Activated CD4-positive, alpha-beta T cell treated with anti-CD3 and anti-CD28 coated beads for 4 hours (primary cell): ENCODE measurements around the gene ELK4.
A peak's percentile ranks its signal among the peaks of the same experiment; 100 is the strongest.
"Not testable (repeated sequence)": the region's sequence is repeated elsewhere in the genome, so short reads cannot be mapped to it uniquely, and the experiment has no call there.

ENCODE experiments used
- DNase-seq, 2 donors: peaks; one replicate each; pipeline ENCODE4 v3.0.0-alpha.2; 2020

ELK4 gene

GRCh38 chr1:205664399-205665017 lies 32.7 kb upstream of the ELK4 start:
- no peak for DNase-seq

DNA sequence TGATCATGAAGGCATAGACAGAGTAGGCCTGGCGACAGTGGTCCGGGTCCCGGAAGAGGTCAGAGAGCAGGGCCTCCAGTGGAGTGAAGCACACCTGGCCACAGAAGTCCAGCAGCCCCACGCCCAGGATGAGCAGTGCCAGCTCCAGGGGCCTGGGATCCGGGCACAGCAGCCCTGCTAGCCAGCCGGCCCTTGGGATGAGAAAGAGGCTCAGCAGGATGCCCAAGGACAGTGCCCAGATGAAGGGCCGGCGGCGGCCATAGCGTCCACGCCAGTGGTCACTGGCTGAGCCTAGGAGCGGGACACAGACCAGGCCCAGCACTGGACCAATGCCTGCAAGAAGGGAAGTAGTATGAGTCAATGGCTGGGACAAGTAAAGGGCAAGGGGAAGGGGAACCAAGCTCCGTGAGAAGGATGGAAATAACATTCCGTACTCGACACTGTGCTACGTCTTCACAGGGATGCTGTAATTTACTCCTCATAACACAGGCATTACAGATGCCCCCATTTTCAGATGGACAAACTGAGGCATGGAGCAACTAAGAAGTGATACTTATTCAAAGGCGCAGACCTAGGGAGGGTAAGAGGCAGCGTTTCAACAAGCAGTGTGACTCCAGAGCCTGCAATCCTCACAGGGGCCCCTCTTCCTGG lies 31.6 kb upstream of the ELK4 start:
- no peak for DNase-seq

DNA sequence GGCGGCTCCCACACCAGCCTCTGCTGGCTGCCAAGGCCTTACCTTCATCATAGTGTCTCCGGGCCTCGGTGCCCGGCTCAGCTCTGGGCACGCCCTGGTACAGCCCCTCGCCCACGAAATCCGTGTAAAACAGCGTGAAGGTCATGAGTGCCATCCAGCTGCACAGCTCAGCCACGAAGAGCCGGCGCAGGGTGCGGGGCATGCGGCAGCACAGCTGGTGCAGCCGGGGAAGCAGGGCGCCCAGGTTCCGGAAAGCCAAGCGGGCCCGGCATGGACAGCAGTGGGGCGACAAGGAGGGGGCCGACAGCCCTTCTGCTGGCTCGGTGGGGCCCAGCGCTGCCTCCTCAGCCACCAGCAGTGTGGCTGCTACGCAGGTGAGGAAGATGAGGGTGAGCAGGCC lies 31.0 kb upstream of the ELK4 start:
- DNase-seq = no peak

GRCh38 chr1:205662135-205662738 lies 30.4 kb upstream of the ELK4 start:
- no peak for DNase-seq

GRCh38 chr1:205661429-205662134 lies 29.8 kb upstream of the ELK4 start:
- no peak for DNase-seq

- no peak for DNase-seq
Observed at GRCh38 chr1:205660361-205660760, 28.6 kb upstream of the ELK4 start.

DNA sequence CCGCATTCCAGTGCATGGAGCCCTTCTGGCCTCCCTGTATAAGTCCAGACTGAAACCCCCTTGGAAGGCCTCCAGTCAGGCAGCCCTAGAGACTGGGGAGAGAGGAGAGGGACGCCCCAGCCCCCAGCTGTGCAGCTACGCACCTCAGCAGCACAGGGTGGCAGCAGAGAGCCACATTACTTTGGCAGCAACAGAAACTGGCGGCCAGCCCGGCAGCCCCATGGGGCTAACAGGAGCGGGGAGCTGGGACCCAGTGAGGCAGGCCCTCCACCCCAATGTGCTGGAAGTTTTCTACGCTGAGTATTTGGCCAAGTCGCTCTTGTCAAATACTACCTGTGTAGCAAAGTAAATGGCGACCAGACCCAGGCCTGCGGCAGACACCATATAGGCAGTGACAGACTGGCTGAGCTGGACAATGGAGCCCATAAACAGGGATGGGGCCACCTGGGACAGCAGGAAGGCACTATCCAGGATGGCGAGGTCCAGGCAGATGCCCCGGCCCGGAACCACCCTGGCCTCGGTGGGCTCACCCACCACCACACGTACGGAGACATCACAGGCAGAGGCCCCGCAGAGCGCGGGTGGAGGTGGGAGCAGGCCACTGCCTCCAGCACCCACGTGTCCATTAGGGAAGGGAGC lies 27.3 kb upstream of the ELK4 start:
- DNase-seq = peak; percentile 72 to 79

DNA sequence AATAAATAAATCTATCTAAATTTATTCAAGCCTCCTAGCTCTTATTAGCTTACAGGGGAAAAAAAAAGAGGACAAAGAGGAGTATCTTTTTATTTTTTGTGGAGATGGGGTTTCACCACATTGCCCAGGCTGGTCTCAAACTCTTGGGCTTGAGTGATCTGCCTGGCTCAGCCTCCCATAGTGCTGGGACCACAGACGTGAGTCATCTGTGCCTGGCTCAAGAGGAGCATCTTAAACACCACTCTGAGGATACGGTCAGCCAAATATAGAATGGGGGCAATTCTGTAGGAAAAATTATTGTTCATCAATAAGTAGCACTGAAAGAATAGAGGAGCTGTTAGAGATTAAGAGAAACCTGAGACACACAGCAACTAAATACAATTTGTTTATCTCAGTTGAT lies 24.4 kb upstream of the ELK4 start:
- no peak for DNase-seq

DNA sequence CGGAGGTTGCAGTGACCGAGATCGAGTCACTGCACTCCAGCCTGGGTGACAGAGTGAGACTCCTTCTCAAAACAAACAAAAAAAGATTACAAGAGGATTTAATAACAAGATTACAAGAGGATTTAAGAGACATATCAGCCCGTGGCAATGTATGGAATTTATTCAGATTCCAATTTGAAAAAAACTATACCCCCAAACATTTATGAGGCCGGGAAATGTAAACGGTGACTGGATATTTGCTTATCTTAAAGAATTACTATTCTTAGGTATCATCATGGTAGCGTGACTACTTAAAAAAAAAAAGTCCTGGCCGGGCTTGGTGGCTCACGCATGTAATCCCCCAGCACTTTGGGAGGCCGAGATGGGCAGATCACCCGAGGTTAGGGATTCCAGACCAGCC lies 21.2 kb upstream of the ELK4 start:
- no peak for DNase-seq

DNA sequence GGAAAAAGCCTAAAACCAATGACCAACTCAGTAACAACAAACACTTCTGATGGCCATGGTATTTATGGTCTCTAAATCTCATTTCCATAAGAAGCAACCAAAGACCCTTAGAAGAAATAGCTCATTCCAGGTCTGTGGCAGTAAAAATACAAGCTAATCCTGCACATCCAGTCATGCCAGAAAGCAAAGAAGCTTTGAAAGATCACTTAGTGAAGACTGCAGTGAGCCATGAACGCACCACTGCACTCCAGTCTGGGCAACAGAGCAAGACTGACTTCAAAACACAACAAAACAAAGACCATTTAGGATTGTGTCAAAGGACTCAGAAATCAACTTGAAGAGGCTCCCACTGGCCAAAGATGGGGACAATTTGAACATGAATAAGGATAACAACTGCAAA lies 18.4 kb upstream of the ELK4 start:
- no peak for DNase-seq

DNA sequence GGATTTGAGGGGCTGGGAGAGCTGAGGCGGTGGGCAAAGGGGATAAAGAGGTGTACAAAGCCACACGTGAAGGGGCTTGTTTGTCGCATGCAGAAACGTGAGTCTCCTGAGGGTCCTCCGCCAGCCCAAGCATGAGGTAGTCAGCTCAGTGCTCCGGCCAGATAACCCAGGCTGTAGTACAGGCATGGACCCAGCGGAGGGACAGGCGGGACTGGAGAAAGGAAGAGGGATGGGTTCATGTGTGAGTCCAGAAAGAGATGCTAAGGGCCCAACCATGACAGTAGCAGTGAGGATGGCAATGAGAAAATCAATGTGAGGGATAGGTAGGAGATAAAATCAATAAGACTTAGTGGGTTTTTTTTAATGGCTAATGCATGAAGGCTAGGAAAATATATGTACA lies 13.7 kb upstream of the ELK4 start:
- no peak for DNase-seq

- no peak for DNase-seq
Observed at GRCh38 chr1:205642679-205643307, 11.0 kb upstream of the ELK4 start.

GRCh38 chr1:205639567-205639966 lies 7.8 kb upstream of the ELK4 start:
- no peak for DNase-seq

- no peak for DNase-seq
Observed at GRCh38 chr1:205637854-205638468, 6.2 kb upstream of the ELK4 start.

GRCh38 chr1:205636732-205637131 lies 4.9 kb upstream of the ELK4 start:
- DNase-seq = no peak

DNA sequence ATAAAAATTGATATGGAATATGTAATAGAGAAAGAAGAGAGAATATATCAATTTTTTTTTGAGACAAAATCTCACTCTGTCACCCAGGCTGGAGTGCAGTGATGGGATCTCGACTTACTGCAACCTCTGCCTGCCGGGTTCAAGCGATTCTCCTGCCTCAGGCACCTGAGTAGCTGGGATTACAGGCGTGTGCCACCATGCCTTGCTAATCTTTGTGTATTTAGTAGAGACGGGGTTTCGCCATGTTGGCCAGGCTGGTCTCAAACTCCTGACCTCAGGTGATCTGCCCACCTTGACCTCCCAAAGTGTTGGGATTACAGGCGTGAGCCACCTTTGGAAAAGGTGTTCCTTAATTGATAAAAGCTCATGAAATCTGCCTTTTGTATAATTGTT lies 4.3 kb upstream of the ELK4 start:
- DNase-seq = not testable (repeated sequence)

DNA sequence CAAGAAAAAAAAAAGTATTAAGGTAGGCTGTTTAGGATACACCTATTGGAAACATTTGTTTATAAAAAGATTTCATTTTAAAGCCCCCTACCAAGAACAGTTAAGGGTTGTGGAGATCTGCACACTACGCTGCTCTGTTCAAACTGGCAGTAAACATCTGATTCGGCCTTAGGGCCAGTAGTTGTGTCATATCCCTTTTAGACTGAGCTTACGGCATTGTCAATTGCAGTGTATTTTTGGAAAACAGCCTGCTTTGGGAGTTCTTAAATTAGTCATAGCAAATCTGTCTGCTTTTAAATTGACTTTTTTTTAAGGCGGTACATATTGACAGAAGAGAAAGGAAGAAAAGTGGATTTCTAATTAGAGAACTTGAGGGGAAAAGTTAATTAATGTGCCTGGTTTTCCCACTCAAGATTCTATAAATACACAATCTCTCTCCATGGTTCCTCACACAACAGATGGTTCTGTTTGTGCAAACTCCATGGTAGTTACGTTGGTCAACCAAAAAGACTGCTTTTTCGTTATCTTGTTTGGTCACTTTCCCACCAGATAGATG lies 1.7 kb upstream of the ELK4 start:
- DNase-seq = no peak

GRCh38 chr1:205632669-205633169 lies 908 bp upstream of the ELK4 start:
- DNase-seq = no peak

DNA sequence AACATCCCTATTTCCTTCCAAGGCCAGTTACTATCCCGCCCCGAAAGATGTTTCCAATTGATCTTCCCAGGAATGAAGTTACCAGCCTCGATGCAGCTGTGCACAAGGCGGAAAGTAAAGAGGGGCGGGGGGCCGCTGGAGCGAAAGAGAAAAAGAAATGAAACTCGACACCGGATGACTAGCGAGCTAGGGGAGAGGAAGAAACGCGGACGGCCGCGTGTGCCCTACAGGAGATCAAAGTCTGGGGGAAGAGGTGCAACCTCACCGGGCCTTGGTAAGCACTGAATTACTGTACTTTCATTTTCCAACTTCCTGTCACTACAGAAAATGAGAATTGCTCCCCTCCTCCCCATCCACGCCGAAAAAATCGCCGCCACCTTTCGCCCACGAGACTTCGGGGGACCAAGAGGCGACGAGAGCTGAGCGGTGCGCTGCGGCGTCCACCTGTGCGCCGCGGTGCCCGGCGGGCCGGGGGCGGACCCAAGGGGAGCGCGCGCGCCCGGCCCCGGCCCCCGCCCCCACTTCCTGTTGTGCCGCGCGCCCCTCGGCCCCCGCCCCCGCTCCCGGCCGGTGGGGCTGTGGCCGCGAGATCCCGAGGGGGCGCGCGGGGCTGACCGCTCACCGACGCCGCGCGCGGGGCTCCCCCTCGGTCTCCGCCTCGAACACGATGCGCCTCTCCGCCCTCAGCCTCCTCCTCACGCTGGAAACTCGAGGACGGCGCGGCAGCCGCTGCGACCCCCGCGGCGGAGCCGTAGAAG lies 622 bp downstream of the ELK4 start:
- peak; percentile 75 to 78 for DNase-seq

- DNase-seq = no peak
Observed at GRCh38 chr1:205630651-205631009, 1.2 kb downstream of the ELK4 start.

DNA sequence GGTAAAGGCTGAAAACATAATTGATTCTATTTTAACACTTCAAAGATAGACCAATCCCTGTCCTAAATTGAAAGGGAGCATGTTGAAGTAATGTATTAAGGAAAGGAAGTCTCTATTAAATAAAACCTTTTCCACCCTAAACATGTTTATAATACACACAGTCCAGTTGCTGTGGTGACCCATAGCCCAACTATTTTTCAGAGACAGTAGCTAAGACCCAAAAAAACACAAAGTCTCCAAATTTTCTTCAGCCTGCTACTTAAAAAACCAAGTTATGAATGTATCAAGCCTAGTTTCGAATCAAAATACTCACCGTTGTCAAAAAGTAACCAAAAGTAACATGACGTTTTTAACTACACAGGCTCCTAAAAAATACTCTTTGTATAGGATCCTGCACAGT lies 1.6 kb downstream of the ELK4 start:
- DNase-seq = no peak
